Brain microvascular endothelial cell (primary cell): ENCODE results near the gene AMACR.

Experiments used
- DNase-seq: peaks from one replicate; pipeline ENCODE4 v3.0.0-alpha.2; 2020
- H3K27ac ChIP-seq: fragments of 250-450 bp; sonication (Bioruptor Pico); 2 replicates; pipeline ENCODE4 v1.5.1; 2020; ENCODE audit warnings: mild to moderate bottlenecking, moderate library complexity
- H3K27me3 ChIP-seq: fragments of 250-450 bp; sonication (Bioruptor Pico); replicated peaks from 2 replicates; pipeline ENCODE4 v1.5.1; 2020; ENCODE audit warnings: mild to moderate bottlenecking
- H3K36me3 ChIP-seq: fragments of 250-450 bp; sonication (Bioruptor Pico); replicated peaks from 2 replicates; pipeline ENCODE4 v1.5.1; 2020; ENCODE audit warnings: mild to moderate bottlenecking
- H3K4me3 ChIP-seq: 2 replicates; pipeline ENCODE4 v1.5.1; 2011; ENCODE audit warnings: low read depth, mild to moderate bottlenecking, control low read depth, low read length, moderate library complexity
- in situ Hi-C: cut with HindIII; loops from 2 replicates; pipeline ENCODE4 v1.10.0; 2017; ENCODE audit warnings: low sequenced_read_pairs, low pct_ligation_motif_present
- TF ChIP-seq, protein P1 (sequence below): IDR thresholded peaks from 2 replicates; pipeline ENCODE4 v1.5.1; 2011; ENCODE audit warnings: low read depth, mild to moderate bottlenecking, moderate library complexity, low read length, control low read depth, inconsistent platforms; ENCODE audit errors: missing control alignments

The AMACR gene

DNA sequence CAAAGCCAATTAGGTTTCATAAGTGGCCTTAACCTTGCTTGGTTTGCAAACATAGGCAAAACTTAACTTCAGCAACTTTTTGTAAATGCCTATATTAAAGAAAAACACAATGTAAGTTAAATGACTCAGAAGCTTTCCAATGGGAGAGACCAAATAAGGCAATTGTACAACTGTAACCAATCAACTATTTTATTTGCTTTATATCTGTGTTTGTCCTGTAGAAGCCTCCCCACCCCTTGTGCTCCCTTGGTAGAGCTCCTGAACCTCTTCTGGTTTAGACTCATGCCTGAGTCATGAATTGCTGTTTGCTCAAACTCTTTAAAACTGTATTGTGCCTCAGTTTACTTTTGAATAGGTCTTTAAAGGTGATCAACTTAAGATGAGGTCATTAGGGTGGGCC is 38.1 kb upstream of the AMACR start:
- H3K27ac ChIP-seq, result no peak overlapping the region
- peak; percentile 68 for DNase-seq
- H3K4me3 ChIP-seq, result no peak overlapping the region
- in situ Hi-C loops, result no loop called here
- H3K27me3 ChIP-seq, result no peaks in the 10 kb centered on the region
- TF ChIP-seq, protein P1, sequence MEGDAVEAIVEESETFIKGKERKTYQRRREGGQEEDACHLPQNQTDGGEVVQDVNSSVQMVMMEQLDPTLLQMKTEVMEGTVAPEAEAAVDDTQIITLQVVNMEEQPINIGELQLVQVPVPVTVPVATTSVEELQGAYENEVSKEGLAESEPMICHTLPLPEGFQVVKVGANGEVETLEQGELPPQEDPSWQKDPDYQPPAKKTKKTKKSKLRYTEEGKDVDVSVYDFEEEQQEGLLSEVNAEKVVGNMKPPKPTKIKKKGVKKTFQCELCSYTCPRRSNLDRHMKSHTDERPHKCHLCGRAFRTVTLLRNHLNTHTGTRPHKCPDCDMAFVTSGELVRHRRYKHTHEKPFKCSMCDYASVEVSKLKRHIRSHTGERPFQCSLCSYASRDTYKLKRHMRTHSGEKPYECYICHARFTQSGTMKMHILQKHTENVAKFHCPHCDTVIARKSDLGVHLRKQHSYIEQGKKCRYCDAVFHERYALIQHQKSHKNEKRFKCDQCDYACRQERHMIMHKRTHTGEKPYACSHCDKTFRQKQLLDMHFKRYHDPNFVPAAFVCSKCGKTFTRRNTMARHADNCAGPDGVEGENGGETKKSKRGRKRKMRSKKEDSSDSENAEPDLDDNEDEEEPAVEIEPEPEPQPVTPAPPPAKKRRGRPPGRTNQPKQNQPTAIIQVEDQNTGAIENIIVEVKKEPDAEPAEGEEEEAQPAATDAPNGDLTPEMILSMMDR, result no peak
- H3K36me3 ChIP-seq, result no peaks in the 10 kb centered on the region

DNA sequence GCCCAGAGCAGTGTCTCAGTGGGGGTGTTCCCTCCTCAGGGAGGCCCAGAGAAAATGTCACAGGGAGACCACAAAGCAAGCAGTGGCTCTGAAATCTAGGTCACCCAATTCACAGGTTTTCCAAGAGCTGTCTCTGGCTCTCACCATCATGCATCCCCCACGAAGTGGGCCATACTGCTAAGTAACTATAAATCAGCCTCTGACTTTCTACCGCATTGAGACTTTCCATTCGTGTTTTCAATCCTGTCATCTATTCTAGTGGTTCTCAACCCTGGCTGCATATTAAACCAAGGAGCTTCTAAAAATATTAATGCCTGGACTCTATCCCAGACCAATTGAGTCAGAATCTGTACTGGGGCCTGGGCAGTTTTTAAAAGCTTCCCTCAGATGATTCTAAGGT is 37.2 kb upstream of the AMACR start:
- no peak for DNase-seq
- Histone ChIP-seq H3K36me3 (no peaks in the 10 kb centered on the region), H3K27me3 (no peaks in the 10 kb centered on the region), H3K27ac (no peak overlapping the region), H3K4me3 (no peak overlapping the region)
- in situ Hi-C loops, result no loop called here
- TF ChIP-seq, protein P1, result no peak

DNA sequence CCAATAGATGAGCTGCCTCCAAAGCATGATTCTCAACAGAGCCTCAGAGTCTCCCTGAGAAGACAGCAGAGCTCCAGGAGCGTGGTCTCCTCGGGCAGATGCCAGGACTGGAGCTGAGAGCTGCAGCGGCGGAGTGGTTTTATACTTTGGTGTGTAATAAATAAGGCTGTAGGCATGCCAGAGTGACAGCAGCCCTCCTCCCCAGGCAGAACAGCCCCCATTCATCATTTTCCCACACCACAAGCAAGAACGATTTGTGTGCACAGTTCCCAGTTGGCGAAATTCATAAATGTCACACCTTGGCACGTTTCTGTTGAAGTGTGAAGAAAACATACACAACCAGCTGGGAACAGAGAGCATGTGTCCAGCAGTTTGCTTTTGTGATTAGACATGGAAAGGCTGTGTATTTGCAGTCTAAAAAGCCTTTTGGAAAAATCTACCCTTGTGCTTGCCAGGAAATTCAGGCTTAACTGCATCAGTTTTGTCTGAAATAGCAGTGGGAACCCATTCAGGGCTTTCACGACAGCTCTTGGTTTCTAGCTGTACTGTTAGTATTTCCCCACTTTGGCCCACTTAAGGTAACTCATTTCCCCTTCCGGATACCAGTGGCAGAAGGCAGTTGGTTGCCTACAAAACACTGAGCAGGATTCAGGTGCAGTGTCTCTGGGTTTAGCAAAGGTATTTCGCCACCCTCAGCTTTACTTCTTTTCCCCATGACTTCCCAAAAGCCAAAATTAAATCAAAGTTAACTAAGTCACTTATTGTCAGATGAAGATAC is 35.4 kb upstream of the AMACR start, which contains the start of gene C1QTNF3:
Gene C1QTNF3 (minus strand): TSS at position 115 of the 778 bp plus-strand sequence. CDS start 88 bp downstream, at position 27.
- H3K4me3 ChIP-seq, result no peak within 1 kb of the TSS
- TF ChIP-seq, protein P1, result no peak
- no peaks in the 10 kb centered on the region for H3K27me3 ChIP-seq
- no peak for DNase-seq
- in situ Hi-C loops, result no loop called here
- H3K27ac ChIP-seq, result no peak within 1 kb of the TSS
- no peaks in the 10 kb centered on the region for H3K36me3 ChIP-seq

DNA sequence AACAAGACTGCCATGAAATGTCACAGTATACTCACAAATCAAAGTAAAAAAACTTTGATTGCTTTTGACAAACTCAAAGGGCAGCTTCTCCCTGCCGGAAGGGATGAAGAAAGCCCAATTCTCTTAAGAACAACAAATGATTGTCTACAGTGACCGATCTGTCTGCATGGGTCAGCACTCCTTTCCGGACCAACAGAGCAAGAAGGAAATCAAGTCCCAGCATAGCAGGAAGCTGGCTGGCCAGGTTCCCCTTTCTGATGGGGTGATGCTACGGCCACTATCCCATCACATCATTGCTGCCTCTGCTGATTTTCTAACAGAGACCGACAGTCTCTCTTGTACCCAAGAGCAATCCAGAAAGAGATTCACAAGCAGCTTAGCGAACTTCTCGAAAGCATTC is 34.5 kb upstream of the AMACR start:
- no peak for DNase-seq
- Histone ChIP-seq H3K36me3 (no peaks in the 10 kb centered on the region), H3K27ac (no peak overlapping the region), H3K27me3 (no peaks in the 10 kb centered on the region), H3K4me3 (no peak overlapping the region)
- TF ChIP-seq, protein P1, result no peak
- in situ Hi-C loops, result no loop called here

DNA sequence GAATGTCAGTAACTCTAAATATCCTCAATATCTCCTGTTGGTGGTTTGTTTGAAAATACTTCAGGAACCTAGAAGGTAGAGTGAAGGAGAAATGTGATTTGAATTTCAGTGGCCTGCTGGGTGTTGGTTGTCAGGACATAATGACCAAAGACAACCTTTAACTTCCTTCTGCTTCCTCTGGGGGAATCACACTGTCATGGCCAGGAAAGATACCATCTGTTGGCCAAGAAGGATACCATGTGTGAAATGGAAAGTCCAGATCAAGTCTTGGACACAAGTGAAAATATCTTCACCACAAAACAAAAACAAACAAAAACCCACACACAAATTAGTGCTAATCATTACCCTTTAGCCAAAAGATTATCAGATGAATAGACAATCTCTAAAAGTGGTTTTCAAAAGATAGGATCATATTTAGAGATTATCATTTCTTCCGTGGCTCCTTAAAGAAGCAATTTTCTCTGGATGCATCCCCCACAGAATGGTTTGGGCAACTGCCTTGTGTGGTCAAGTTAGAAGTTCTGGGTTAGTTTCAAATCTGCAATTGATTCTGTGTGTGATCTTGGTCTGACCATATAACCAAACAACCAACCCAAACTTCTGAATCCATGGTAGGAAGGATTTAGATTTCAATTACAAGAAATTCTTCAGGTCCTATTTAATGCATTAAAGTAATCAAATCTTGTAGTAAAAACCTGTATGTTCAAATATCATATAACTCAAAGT is 33.6 kb upstream of the AMACR start:
- H3K27me3 ChIP-seq, result no peaks in the 10 kb centered on the region
- H3K36me3 ChIP-seq, result no peaks in the 10 kb centered on the region
- DNase-seq, result no peak
- in situ Hi-C loops, result no loop called here
- no peak overlapping the region for H3K4me3 ChIP-seq
- TF ChIP-seq, protein P1, result no peak
- no peak overlapping the region for H3K27ac ChIP-seq
